ENCODE results near the gene INSRR.

INSRR gene

GRCh38 chr1:156886583-156887281 is 27.8 kb upstream of the INSRR start:
- no peak for TF ChIP-seq CTCF (IDR thresholded peaks at IDR 0.05; ENCODE audit: insufficient read depth, low read length, poor library complexity, severe bottlenecking)
- Histone ChIP-seq H3K36me3 (ENCODE audit: control insufficient read depth, insufficient read depth, low read length) (no peaks in the 10 kb centered on the region), H3K4me3 (replicated peaks; ENCODE audit: low read depth, low read length) (no peak overlapping the region), H3K27me3 (replicated peaks; ENCODE audit: control insufficient read depth, insufficient read depth, low read length) (peaks cover 2% of the 10 kb centered on the region; the same call in 1 of the 2 replicates)
- DNase-seq (ENCODE audit: extremely low read depth, insufficient read length) = no peak

- Histone ChIP-seq H3K4me3 (replicated peaks; ENCODE audit: low read depth, low read length) (no peak overlapping the region), H3K36me3 (ENCODE audit: control insufficient read depth, insufficient read depth, low read length) (no peaks in the 10 kb centered on the region), H3K27me3 (replicated peaks; ENCODE audit: control insufficient read depth, insufficient read depth, low read length) (peaks cover 2% of the 10 kb centered on the region; the same call in 1 of the 2 replicates)
- DNase-seq (ENCODE audit: extremely low read depth, insufficient read length) = no peak
- no peak for TF ChIP-seq CTCF (IDR thresholded peaks at IDR 0.05; ENCODE audit: insufficient read depth, low read length, poor library complexity, severe bottlenecking)
Measured at GRCh38 chr1:156885880-156886355, 27.0 kb upstream of the INSRR start.

GRCh38 chr1:156885314-156885713 is 26.4 kb upstream of the INSRR start:
- Histone ChIP-seq H3K27me3 (replicated peaks; ENCODE audit: control insufficient read depth, insufficient read depth, low read length) (peaks cover 2% of the 10 kb centered on the region; the same call in 1 of the 2 replicates), H3K36me3 (ENCODE audit: control insufficient read depth, insufficient read depth, low read length) (no peaks in the 10 kb centered on the region), H3K4me3 (replicated peaks; ENCODE audit: low read depth, low read length) (no peak overlapping the region)
- TF ChIP-seq CTCF (IDR thresholded peaks at IDR 0.05; ENCODE audit: insufficient read depth, low read length, poor library complexity, severe bottlenecking) = no peak
- DNase-seq (ENCODE audit: extremely low read depth, insufficient read length) = no peak

DNA sequence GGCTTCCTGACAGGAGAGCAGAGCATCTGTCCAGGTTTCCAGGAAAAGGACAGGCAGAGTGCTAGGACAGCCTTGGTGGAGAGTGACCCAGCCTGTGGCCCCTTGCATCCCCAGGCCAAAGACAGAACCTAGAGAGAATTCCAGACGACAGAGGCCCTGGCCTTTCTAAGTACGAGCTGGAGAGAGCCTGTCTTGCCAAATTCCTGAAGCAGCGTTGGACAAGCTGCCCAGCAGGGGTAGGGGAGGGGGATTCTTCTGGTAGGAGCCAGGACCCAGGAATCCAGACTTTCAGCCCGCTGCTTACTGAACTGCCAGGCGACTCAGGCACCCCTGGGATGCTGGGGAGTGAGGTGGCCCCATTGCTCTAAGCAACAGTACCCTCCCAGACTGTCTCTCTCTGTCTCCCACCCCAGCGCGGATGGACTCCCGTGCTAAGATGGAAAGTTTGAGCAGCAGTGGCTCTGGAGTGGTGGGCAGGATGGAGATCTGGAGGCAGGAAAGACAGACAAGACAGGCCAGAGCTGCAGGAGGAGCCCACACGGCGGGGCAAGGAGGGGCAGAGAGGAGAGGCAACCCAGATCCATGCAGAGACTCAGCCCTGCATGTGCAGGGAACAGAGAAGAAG is 25.8 kb upstream of the INSRR start:
- H3K27me3 ChIP-seq (replicated peaks; ENCODE audit: control insufficient read depth, insufficient read depth, low read length) = peaks cover 2% of the 10 kb centered on the region; the same call in 1 of the 2 replicates
- no peak for TF ChIP-seq CTCF (IDR thresholded peaks at IDR 0.05; ENCODE audit: insufficient read depth, low read length, poor library complexity, severe bottlenecking)
- H3K36me3 ChIP-seq (ENCODE audit: control insufficient read depth, insufficient read depth, low read length) = no peaks in the 10 kb centered on the region
- H3K4me3 ChIP-seq (replicated peaks; ENCODE audit: low read depth, low read length) = no peak overlapping the region
- DNase-seq (ENCODE audit: extremely low read depth, insufficient read length) = no peak

DNA sequence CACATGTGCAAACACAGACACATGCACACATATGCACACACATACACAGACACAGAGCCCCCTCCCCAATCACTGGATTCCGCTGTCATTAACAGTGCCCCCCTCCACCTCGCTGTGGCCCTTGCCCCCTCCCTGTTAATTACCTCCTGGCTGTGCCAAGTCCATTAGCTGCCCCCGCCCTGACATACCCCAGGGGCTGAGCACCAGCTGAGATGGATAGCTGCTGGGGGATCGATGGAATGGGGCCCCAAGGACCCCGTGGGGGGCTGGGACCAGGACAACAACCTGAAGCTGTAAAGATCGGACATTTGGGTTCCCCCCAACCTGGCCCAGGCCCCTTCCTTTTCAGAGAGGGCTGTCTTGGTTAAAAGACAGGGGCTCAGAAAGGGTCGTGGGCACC is 25.0 kb upstream of the INSRR start:
- DNase-seq (ENCODE audit: extremely low read depth, insufficient read length) = no peak
- no peak for TF ChIP-seq CTCF (IDR thresholded peaks at IDR 0.05; ENCODE audit: insufficient read depth, low read length, poor library complexity, severe bottlenecking)
- H3K36me3 ChIP-seq (ENCODE audit: control insufficient read depth, insufficient read depth, low read length) = no peaks in the 10 kb centered on the region
- peaks cover 2% of the 10 kb centered on the region; the same call in 1 of the 2 replicates for H3K27me3 ChIP-seq (replicated peaks; ENCODE audit: control insufficient read depth, insufficient read depth, low read length)
- H3K4me3 ChIP-seq (replicated peaks; ENCODE audit: low read depth, low read length) = no peak overlapping the region

Data from GM06990 (cell line).